Head of caudate nucleus (tissue), 42 donors: Measurements from ENCODE around the gene TPM1.
"Not testable (repeated sequence)": the region's sequence is repeated elsewhere in the genome, so short reads cannot be mapped to it uniquely, and the experiment has no call there.

Experiments used
- DNase-seq, 42 donors: peaks; one replicate each; pipeline versions ENCODE4 v3.0.0 to v3.0.0-alpha.2; 2020 to 2021; ENCODE audit warnings: mixed read lengths in 7 of 42
- intact Hi-C: fragments of 100-400 bp; cut with DNase I; formaldehyde crosslinking; loops from one replicate; pipeline ENCODE4 v1.15.0; 2022

The TPM1 gene

DNA sequence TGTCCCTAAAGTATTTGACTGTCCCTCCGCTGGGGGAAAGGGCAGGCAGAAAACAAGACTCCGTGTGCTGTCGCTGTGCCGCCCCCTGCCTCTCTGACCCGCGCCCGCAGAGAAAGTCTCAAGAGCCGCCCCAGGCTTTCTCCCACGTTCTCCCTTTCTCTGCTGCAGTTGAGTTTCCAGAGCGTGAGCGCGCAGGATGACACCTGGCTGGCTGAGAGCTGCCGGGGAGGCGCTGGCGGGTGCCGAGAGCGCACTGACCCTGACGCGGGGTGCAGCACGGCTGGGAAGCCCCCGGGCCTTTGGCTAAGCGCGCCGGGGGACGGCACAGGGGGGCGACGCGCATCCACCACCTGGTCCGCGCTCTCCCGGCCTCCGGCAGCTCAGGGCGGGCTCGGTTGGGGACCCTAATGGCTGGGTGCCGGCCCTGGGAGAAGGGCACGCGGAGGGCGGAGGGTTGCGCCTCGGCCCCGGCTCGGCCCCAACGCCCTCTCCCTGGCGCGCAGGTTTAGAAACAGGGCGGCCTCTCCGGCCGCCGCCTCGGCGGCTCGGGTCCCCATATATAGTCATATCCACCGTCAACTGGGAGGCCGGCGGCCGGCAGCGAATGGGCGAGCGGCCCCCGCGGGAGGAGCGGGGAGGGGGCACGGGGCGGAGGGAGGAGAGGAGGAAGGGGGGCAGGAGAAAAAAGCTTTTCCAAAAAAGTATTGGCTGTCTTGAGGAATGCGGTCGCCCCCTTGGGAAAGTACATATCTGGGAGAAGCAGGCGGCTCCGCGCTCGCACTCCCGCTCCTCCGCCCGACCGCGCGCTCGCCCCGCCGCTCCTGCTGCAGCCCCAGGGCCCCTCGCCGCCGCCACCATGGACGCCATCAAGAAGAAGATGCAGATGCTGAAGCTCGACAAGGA is at the start of gene TPM1:
TSS of gene TPM1 (plus strand) at position 774 of the 903 bp plus-strand sequence. CDS start at position 857, 83 bp downstream.
- intact Hi-C loops, result no loop called here

DNA sequence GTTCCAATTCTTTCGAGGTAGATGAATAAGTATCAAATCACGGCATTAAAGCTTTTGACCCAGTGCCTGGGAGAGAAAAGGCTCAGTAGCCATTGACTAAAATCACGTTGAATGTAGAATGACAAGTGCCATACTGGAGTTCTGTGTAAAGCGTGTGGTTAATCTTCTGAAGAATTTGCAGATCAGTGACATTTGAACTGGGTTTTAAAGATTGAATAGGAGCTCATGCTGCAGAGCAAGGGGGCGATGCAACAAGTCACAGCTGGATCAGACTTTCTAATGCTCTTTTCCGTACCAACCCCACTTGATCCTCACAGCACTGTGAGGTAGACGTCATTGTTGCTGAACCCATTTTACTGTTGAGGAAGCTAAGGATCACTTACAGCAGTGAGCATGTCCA is 49.5 kb upstream of the TPM1 start:
- DNase-seq, result no peak
- intact Hi-C loops, result no loop called here

More for the DNA sequence above, at the start of gene TPM1:
- peak in 39 of 42 donors; percentile 30 to 87 (median 60) for DNase-seq

DNA sequence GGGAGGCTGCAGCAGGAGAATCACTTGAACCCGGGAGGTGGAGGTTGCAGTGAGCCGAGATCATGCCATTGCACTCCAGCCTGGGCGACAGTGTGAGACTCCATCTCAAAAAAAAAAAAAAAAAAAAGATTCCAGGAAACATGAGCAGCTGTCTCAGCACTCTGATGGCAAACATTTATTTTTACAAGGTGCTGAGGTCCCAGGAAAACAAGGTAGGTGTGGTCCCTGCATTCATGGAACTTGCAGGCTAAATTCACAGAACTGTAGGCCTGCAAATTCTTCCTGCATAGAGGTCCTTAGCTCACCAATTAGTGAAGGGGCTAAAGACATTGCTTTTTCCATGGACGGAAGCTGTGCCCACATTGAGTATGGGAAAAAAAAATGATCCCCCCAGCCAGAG is 48.9 kb upstream of the TPM1 start:
- intact Hi-C loops, DNase-seq: not testable (repeated sequence)

DNA sequence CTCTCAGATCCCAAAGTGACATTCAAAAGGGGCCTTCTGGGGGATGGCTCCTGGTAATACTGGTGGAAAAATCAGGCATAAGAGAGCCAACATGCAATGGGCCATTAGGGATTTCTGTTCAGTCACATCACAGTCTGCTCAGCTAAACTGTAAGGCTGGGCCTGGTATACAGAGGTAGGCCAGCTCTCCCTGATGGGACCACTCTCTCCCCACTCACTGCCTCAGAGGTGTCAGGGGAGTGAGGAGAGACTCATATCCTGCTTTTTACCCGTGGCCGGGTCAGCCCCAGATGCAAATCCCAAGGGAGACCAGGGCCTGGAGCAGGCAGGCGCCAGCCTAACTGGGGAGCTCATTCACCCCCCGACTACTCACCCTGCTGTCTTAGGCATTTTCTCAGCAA is 48.1 kb upstream of the TPM1 start:
- intact Hi-C loops, result no loop called here
- DNase-seq, result no peak

DNA sequence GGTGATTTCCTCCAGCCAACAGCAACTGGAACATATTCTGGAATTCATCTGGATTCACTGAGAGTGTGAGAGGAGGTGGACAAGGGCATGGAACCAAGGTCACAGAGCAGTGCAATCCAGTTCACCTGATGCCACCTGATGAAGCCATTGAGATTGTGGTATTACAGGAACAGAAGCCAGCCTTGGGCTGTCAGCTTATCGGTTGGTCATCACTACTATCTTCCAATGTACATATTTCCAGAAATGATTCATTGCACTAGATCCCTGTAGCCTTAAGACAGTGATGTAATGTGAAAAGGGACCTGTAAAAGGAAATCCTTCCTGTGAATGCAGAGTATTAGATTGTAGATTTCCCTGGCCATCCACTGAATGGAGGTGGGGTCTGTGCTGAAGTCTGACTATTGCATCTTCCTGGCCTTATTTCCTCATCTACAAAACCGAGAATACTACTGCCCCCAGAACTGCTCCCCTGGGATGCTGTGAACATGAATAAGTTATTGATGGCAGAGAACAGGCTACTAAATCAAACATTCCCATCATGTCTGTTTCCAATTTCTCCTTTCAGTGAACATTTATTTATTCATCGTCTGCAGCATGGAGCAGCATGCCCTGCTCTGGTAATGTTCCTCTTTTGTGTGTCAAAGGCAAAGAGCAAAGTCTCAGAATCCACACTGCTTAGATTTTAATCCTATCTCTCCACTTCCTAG is 47.4 kb upstream of the TPM1 start:
- intact Hi-C loops, result no loop called here

DNA sequence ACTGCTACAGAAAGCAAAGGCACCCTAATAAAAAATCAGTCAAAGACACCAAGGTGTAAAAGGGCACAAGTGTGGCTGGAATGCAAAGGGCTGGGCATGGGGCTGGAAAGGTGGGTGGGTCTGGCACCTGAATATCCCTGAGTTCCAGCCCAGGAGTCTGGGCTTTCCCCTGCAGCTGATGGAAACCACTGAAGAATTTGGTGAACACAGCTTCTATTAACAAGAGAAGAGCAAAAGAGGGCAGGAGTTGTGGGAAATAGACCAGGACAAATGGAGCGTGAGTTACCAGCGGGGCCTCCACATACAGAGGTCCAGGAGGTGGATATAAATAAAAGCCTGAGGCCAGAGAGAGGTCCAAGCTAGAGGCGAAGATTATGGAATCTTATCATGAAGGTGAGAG is 45.1 kb upstream of the TPM1 start:
- DNase-seq, result no peak
- intact Hi-C loops, result no loop called here

More for the DNA sequence above, 47.4 kb upstream of the TPM1 start:
- DNase-seq, result no peak

DNA sequence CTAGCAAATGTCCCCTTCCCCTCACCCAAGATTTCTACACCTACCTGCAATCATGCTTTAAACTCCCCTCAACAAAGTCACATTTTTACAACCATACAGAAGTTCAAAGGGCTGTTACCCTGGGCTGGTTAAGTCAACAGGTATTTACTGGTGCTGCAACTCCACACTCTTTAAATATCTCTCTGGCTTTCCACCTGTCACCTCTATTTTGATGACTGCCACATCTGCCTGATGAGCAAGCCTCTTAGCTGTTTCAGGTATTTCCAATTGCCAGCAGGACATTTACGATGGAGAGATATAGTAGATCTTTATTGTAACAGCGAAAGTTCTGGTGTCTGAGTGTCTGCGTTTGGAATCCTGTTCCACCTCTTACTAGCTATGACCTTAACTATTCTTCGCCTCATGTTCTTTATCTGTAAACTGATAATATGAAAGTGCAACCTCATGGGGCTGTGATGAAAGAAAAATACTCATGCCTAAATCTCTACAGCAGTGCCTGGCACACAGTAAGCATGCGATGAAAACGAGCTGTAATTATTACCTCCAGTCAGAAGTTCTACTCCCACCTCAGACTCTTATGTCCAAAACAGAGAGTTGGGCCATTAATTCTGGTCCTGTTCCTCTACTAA is 44.2 kb upstream of the TPM1 start:
- DNase-seq, result no peak

DNA sequence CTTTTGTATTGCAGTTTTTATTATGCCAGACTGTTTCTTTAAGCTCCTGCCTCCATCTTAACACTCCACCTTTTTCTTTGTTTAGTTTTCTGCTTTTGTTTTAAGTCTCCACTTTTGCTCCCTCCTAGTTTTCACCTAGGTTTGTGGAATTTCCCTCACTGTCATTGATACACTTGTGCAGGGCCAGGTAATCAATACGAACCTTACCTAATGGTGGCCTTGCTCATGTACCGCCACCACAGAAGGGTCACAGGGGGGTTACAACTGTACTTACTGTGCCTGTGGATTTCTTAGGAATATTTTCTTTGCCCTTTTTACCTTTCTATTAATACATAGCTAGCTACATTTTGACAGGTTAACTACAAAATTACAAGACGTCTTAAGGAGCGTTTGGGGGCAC is 43.4 kb upstream of the TPM1 start:
- DNase-seq, result no peak
- intact Hi-C loops, result no loop called here

More for the DNA sequence above, 44.2 kb upstream of the TPM1 start:
- intact Hi-C loops, result no loop called here

DNA sequence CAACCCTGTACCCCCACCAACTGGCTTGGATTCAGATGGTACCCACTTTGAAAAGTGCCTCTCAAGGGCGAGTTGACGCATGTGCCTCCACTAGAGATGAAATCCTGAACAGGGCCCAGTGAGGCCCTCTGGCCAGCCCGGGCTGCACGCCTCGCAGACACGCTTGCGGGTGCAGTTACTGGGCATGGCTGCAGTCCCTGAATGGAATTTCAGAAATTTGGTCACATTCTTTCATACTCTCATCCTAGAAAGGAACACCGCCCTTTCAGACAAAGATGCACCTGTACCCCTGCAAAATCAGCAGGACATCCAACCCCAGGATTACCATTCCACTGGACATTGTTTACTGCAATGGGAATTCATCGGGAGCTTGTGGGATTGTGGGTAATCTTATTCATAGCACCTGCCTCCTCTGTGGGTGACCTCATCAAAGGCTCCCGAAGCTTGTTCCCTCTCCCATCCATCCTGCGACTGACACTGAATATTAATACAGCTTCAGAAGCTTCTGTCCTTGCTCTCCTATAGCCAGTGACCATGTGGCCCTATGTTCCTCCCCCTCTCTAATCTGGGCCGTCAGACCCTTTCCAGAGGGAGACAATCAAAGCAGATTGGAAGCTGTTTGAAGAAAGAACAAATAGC is 42.5 kb upstream of the TPM1 start:
- no peak for DNase-seq

DNA sequence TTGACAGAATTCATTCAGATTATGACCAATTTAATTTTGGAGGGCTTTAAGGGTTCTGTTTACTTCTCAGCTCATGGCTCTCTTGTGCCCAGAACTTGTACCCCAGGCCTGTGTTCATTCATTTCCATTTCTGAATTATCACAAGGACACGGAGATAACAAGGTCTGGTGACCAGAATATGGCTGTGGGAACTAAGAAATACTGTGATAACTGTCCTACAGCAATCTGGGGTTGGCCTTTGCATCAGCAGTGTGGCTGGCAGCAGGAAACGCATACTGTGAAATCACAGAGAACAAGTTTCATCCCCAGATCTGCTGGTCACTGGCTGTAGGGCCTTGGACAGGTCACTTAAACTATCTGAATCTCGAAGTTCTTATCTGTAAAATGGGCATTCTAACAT is 41.8 kb upstream of the TPM1 start:
- intact Hi-C loops, result no loop called here
- no peak for DNase-seq

More for the DNA sequence above, 42.5 kb upstream of the TPM1 start:
- intact Hi-C loops, result no loop called here

DNA sequence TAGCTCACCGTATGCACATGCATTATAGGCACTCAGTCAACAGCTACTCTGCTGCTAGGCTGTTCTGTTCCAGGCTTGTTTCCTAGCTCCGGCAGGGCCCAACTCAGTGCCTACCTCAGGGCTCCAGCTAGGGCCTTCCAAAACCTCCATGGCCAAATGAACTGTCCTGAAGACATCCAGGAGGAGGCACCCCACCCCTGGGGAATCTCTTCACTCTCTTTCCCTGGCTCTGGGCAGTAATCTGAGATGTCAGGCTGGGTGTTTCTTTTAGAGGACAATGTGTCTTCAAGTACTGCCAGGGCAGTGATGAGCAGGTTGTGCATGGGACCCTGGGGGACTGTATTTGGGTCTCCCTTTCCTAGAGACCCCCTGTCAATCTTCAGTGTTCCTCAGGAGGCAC is 38.3 kb upstream of the TPM1 start:
- intact Hi-C loops, result no loop called here
- DNase-seq, result no peak

DNA sequence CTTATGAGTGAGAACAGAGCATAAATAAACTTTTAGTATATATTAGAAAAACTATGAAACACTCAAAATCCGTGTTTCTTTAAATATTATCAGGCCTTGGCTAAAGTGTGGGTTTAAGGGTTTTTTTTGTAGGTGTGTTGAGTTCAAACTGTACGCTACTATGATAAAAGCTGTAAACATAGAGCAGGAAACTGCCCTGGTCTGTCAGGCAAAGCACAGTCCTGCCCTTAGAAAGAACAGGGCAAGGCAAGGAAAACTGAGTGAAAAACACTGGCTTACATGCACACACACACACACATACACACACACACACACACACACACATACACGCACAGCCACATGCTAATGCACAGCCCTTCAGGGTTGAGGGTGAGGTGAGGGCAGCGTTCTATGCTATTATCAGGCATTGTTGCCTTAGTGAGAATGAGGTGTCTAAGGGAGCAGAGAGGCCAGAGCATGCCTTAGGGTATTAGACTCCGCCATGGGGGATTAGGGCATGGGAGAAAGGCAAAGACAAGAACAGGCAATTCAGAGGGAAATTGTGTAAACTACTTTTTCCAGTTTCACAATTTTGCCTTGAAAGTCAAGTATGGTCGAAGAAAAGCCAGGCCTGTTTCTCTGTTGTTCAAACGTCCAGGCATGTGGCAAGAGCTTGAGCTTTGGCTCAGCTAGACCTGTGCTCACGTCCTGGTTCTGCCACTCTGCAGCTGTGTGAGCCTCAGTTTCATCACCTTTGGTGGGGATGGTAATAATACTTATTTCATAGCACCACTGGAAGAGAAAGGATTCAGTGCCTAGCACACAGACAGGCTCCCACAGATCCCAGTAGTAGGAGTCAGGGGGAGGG is 36.3 kb upstream of the TPM1 start:
- intact Hi-C loops, result no loop called here
- no peak for DNase-seq

DNA sequence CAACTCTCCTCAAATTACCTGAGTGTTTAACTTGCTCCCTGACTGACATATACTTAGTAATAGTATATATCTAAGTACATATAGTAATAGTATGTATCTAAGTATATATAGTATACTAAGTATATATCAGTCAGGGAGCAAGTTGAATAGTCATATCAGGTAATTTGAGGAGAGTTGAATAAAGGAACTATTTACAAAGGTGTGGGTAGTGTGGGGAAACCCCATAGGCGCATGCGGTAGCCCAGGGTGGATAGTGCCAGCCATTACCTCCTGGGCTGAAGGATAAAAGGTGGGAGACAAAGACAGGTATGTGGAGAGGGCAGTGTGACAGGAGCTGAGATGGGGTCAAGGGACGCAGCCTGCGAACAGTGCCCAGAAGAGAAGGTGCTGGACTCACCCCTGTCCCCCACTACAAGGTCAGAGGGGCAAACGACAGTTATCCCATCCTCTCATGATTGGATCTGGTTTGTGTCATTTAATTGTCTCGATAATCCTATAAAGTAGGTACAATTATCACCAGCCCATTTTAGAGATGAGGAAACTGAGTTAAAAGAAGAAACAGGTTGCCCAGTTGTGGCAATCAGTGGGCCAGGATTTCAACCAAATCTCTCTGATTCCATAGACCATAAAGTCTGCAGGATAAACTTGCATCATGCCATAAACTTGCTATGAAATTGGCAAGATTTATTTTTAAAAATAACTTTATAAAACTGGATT is 34.1 kb upstream of the TPM1 start:
- no peak for DNase-seq
- intact Hi-C loops, result no loop called here

DNA sequence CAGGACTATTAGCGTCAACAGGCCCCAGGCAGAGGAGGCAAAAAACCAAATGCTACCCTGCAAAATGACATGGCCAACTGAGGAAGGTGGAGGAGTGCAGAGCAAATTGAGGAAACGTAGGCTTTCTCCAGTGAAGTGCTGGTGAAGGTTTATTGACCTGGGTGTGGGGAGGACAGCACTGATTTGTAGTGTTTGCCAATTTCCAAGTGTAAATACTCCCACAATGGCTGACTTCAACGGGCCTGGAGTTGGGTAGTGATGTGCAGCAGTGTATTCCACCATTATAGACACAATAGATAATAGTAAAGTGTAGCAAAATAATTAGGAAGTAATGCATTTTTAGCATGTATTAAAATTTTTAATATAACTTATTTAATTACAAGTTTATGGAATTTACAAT is 32.2 kb upstream of the TPM1 start:
- no peak for DNase-seq
- intact Hi-C loops, result no loop called here

DNA sequence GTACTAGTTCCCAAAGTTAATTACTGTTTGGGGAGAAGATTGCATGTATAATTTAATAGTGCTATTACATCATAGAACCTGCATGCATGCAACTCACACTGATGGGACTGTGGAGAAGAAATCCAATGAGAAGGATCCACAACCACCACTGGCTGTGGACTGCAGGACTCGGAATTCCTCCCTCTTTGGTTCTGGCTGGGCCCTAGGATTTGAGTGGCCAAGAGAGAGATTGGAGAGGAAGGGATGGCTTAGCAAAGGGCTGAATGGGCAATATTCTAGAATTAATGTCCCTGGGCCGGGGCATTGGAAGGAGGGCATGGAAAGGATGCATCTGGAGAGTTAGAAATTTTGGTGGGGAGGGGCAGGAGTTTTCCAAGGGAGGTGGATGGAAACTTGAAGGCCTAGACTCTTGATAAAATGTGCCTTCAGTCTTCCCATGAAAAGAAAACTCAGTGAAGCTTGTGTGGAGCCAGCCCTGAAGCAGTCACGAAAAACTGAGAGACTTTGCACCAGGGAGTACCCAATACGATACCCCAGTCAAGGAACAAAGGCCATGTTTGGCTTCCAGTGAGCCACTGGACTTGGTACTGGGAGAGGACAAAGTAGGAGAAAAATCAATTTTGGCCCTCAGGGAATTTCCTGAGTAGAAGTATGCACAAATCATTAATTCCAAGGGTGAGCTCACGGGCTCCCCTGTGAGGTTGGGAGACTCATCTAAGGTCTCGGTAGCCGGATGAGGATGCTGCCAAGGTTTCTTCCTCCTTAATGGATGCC is 31.4 kb upstream of the TPM1 start:
- no peak for DNase-seq
- intact Hi-C loops, result no loop called here

DNA sequence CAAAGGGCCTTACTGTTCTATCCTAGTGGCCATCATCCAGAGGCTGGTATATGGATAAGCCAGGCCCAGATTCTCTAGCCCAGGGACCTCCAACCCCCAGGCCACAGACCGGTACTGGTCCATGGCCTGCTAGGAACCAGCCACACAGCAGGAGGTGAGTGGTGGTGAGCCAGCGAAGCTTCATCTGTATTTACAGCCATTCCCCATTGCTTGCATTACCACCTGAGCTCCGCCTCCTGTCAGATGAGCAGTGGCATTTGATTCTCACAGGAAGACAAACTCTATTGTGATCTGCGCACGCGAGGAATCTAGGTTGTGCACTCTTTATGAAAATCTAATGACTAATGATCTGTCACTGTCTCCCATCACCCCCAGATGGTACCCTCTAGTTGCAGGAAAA is 30.1 kb upstream of the TPM1 start:
- no peak for DNase-seq
- intact Hi-C loops, result no loop called here
